Tibial artery (tissue), 4 donors: Measurements from ENCODE around the gene ARV1.

Source experiments
- DNase-seq, 2 donors: peaks; one replicate each; pipeline ENCODE4 v3.0.0-alpha.2; 2019
- H3K27ac ChIP-seq, 2 donors: fragments of 200-600 bp; sonication (generic) in 1 of 2; 1 replicate in 1 of 2; 2 replicates in 1 of 2; pipeline ENCODE4 v1.5.1; 2018 to 2019; ENCODE audit warnings: mild to moderate bottlenecking in 1 of 2
- H3K27me3 ChIP-seq, 2 donors: fragments of 200-600 bp; sonication (generic) in 1 of 2; one replicate each; pipeline versions ENCODE4 v1.5.1 to v1.6.0; 2016 to 2019
- H3K36me3 ChIP-seq, 3 donors: fragments of 200-600 bp; sonication (generic) in 2 of 3; one replicate each; pipeline ENCODE4 v1.5.1; 2016 to 2019; ENCODE audit warnings: mild to moderate bottlenecking in 2 of 3
- H3K4me1 ChIP-seq, 4 donors: fragments of 200-600 bp; sonication (generic) in 2 of 4; 1 replicate in 3 of 4; 2 replicates in 1 of 4; pipeline ENCODE4 v1.5.1; 2016 to 2019
- H3K4me3 ChIP-seq, 2 donors: fragments of 200-600 bp; sonication (generic) in 1 of 2; 1 replicate in 1 of 2; 2 replicates in 1 of 2; pipeline ENCODE4 v1.5.1; 2018 to 2019; ENCODE audit warnings: mild to moderate bottlenecking in 2 of 2
- H3K9me3 ChIP-seq, 3 donors: fragments of 200-600 bp; sonication (generic) in 1 of 3; one replicate each; pipeline ENCODE4 v1.5.1; 2016 to 2019
- intact Hi-C: fragments of 100-400 bp; cut with DNase I; formaldehyde crosslinking; loops from one replicate; pipeline ENCODE4 v1.15.0; 2023; ENCODE audit warnings: low total_unique reads
- TF ChIP-seq, protein P1 (sequence below), 2 experiments: fragments of 200-600 bp in 1 of 2; fragments of 450-650 bp in 1 of 2; IDR thresholded peaks; one replicate each; pipeline ENCODE4 v1.5.1; 2017 to 2019; ENCODE audit warnings: antibody characterized with exemption in 2 of 2, mild to moderate bottlenecking in 1 of 2, moderate library complexity in 1 of 2

ARV1 gene

DNA sequence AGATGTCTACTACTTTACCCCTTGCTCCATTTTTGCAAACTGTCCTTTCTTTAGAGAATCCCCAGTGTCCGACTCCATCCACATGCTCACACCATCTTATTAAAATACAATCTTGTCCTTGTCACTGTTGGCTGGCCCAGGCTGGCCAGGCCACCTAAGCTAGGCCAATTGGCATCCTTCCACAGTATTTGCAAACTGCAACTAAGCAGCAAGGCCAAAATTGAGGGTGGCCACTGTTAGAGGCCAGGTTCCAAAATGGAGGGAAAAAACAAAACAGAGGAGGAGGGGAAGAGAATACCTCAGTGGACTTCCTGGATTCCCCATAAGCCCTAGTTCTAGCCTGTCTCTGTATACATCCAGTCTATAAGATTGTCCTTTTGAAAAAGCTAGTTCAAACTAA lies 56.9 kb downstream of the ARV1 start:
- TF ChIP-seq, protein P1, sequence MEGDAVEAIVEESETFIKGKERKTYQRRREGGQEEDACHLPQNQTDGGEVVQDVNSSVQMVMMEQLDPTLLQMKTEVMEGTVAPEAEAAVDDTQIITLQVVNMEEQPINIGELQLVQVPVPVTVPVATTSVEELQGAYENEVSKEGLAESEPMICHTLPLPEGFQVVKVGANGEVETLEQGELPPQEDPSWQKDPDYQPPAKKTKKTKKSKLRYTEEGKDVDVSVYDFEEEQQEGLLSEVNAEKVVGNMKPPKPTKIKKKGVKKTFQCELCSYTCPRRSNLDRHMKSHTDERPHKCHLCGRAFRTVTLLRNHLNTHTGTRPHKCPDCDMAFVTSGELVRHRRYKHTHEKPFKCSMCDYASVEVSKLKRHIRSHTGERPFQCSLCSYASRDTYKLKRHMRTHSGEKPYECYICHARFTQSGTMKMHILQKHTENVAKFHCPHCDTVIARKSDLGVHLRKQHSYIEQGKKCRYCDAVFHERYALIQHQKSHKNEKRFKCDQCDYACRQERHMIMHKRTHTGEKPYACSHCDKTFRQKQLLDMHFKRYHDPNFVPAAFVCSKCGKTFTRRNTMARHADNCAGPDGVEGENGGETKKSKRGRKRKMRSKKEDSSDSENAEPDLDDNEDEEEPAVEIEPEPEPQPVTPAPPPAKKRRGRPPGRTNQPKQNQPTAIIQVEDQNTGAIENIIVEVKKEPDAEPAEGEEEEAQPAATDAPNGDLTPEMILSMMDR (IDR thresholded peaks at IDR 0.05): no peak

DNA sequence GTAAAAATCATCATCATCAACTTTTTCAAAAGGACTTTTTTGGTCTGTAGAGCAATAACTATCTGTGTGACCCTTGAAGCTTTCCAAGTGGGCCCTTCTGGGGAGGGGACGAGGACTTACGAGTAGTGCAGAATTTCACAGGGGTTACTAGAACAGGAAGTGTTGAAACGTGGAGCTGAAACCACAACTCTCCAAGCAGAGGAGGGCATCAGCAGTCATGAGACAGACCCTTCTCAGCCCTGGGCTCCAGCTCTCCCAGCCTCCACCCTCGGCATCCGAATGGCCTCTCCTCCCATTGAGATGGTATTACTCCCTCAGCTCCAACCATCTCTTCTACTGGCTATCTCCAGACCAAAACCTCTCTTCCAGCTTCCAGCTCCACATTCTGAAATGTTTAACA lies 57.5 kb downstream of the ARV1 start:
- H3K4me3 ChIP-seq: no peak overlapping the region
- no peak for DNase-seq
- no peaks in the 10 kb centered on the region for H3K9me3 ChIP-seq
- peaks cover 0 to 26% (median 18%) of the 10 kb centered on the region in 4 donors for H3K4me1 ChIP-seq
- peaks cover 0 to 41% of the 10 kb centered on the region in 2 donors for H3K27me3 ChIP-seq
- no peak overlapping the region for H3K27ac ChIP-seq
- intact Hi-C loops: no loop called here
- H3K36me3 ChIP-seq: no peaks in the 10 kb centered on the region
- TF ChIP-seq, protein P1 (IDR thresholded peaks at IDR 0.05): no peak

More for the DNA sequence above, 56.9 kb downstream of the ARV1 start:
- intact Hi-C loops: no loop called here
- H3K27me3 ChIP-seq: peaks cover 0 to 41% of the 10 kb centered on the region in 2 donors
- H3K4me3 ChIP-seq: no peak overlapping the region
- no peaks in the 10 kb centered on the region for H3K36me3 ChIP-seq
- no peak overlapping the region for H3K27ac ChIP-seq
- no peaks in the 10 kb centered on the region for H3K9me3 ChIP-seq
- peaks cover 0 to 22% (median 14%) of the 10 kb centered on the region in 4 donors for H3K4me1 ChIP-seq
- no peak for DNase-seq

DNA sequence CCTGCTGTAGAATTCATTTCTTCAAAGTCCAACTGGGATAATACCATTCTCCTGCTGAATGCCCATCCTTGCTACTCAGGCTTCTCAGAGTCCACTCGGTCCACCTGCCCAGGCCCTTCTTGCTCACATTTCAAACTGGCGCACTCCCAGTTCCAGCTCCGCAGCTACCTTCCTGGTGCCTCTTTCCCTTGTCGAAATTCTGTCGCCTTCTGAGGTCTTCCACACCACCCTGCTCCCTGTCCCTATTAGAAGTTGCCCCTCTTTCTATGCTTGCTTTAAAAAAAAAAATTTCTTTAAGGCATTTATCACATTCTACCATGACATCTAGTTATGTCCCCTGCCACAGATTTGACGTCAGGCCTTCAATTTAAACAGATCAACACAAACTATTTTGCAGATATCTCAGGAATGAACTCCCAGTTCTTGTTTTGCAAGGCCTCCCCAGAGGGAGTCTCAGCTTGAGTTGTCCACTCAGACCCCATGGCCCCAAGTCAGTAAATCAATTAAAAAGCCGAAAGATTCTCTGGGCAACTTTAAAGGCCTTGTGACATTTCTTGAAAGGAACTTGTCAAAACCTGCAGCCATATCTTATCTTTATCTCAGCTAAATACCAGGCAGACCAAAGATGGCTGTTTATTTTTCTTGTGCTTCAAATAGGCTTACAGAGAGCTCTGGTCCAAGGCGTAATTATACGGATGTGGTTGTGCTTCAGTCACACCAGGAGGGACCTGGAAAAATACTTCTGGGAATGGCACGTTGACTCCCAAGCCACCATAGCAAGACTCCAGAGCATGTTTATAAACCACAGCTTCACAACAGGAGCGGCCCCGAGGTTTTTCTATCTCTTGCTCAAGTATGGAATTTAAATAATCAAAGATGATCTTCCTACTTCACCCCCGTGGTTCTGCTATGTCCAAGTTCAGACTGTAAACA lies 59.0 kb downstream of the ARV1 start:
- Histone ChIP-seq H3K4me3 (no peak overlapping the region), H3K36me3 (no peaks in the 10 kb centered on the region), H3K27ac (no peak overlapping the region), H3K4me1 (peaks cover 0 to 26% (median 18%) of the 10 kb centered on the region in 4 donors), H3K27me3 (peaks cover 0 to 41% of the 10 kb centered on the region in 2 donors), H3K9me3 (no peaks in the 10 kb centered on the region)
- intact Hi-C loops: no loop called here
- TF ChIP-seq, protein P1 (IDR thresholded peaks at IDR 0.05): no peak
- DNase-seq: no peak

DNA sequence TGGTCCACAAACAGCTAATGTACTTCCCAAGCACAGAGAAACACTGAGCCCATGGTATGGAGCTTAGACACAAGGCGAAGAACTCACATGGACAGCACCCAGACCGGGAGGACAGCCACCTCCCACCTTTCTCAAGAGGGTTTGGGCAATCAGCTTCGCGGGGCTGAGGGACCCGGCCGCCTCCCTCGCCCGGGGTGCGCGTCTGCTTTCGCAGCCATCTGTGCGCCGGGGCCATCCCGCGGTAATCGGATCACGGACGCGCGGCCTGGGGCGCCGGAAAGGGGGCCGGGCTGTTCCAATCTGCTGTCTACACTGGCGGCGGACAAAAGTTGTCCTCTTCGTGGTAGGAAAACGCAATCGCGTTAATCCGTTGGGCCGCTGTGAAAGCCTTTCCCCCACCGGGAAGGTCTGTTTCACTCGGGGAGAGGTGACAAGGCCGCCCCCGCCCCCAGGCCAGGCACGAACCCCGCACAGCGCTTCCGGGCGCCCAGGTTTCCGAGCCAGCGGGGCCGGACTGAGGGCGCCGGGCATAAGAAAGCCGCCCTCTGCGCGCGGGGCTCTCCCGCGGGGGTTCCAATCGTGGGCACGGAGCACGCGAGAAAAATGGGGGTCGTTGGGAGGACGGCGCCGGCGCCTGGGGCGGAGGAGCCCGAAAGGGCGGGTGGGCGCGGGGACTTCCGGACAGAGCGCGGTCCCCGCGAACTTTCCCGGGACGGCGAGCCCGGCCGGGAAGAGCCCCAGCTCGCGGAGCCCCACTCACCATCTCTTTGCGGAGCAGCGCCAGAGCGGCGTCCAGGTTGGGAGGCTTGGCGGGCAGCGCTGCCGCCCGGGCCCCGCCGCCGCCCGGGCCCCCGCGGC lies 60.5 kb downstream of the ARV1 start:
- no peak for DNase-seq
- H3K4me1 ChIP-seq: peaks cover 0 to 26% (median 18%) of the 10 kb centered on the region in 4 donors
- H3K27me3 ChIP-seq: peaks cover 0 to 33% of the 10 kb centered on the region in 2 donors
- intact Hi-C loops: no loop called here
- peaks cover 0 to 2% (median 0%) of the 10 kb centered on the region in 3 donors for H3K9me3 ChIP-seq
- H3K27ac ChIP-seq: peak overlapping the region in 1 of 2 donors; percentile 42
- H3K4me3 ChIP-seq: peak overlapping the region; percentile 55 to 76
- no peaks in the 10 kb centered on the region for H3K36me3 ChIP-seq
- TF ChIP-seq, protein P1 (IDR thresholded peaks at IDR 0.05): no peak

DNA sequence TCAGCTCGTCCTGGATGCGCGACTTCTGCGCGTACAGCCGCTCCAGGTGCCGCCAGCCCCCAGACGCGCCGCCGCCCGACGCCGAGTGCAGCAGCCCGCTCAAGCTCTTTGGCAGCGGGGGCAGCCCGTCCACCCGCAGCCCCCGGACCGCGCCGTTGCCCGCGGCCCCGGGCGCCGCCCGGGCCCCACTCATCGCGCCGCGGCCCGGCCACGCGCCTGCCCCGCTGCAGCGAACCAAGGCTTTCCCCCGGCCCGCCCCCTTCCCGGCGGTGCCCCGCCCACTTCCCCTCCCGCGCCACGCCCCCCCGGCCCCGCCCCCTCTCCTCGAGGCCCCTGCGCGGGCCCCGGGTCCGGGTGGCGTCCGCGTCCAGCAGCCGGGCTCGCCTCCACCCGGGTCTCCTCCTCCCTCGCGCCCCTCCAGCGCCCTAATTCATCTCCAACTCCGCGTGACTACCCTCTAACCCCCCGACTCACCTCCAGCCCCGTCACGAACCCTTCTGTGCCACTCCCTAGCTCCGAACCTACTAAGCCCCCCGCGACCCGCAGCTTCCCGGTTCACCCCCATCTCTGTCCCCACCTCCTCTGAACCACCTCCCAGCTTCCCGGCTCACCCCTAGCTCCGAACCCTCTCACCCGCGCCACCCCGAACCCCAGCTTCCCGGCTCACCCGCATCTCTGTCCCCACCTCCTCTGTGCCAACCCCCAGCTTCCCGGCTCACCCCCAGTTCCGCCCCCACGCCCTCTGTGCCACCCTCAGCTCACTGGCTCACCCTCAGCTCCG lies 61.3 kb downstream of the ARV1 start, which contains the start of gene FAM89A:
Gene FAM89A, minus strand, starts transcription at position 236 of the 781 bp plus-strand sequence. Its CDS starts 43 bp downstream, at position 193.
- peaks cover 0 to 26% (median 18%) of the 10 kb centered on the region in 4 donors for H3K4me1 ChIP-seq
- intact Hi-C loops: no loop called here
- no peaks in the 10 kb centered on the region for H3K36me3 ChIP-seq
- H3K27ac ChIP-seq: peak within 1 kb of the TSS in 1 of 2 donors; percentile 42
- H3K4me3 ChIP-seq: peak within 1 kb of the TSS; percentile 55 to 76
- TF ChIP-seq, protein P1 (IDR thresholded peaks at IDR 0.05): no peak
- peaks cover 0 to 3% (median 0%) of the 10 kb centered on the region in 3 donors for H3K9me3 ChIP-seq
- peak; percentile 35 to 68 for DNase-seq
- H3K27me3 ChIP-seq: peaks cover 0 to 33% of the 10 kb centered on the region in 2 donors
